HG03354 (cell line): ENCODE results near the gene OR52K1.
A peak's percentile ranks its signal among the peaks of the same experiment; 100 is the strongest.
"Not testable (repeated sequence)": the region's sequence is repeated elsewhere in the genome, so short reads cannot be mapped to it uniquely, and the experiment has no call there.

ENCODE experiments used
- ATAC-seq: cut with Tn5 transposase; IDR thresholded peaks from one replicate; pipeline ENCODE4 v1.9.1; 2021; ENCODE audit warnings: mild to moderate bottlenecking; ENCODE audit not compliant: unreplicated experiment, poor library complexity, severe bottlenecking

The OR52K1 gene

DNA sequence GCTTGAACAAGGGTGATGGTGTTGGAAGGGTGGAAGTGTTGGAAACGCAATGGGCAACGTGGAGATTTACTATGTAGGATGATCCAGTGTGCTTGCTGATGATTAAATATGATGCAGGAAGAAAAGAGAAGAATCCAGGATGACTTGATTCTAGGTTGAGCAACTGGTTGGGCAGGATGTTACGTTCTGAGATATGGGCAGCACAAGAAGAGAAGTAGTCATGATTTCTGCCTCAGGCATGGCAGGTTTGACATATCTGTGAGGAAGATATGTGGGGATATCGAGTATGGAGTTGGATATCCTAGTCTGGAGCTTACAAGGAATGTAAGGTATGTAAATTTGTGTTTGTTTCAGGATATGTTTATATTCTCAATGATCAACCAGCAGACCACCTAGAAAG, 1.9 kb downstream of the OR52K1 start:
- no peak for ATAC-seq

DNA sequence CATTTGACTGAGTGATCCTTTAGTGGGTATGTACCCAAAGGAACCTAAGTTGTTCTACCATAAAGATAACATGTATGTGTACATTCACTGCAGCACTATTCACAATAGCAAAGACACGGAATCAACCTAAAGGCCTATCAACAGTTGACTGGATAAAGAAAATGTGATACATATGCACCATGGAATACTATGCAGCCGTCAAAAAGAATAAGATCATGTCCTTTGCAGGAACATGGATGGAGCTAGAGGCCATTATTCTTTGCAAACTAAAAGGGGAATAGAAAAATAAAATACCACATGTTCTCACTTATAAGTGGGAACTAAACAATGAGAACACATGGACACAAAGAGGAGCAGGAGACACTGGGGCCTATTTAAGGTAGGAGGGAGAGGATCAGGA, 9.0 kb downstream of the OR52K1 start:
- ATAC-seq: not testable (repeated sequence)

- no peak for ATAC-seq
These were observed 9.6 kb downstream of the OR52K1 start for GRCh38 chr11:4491878-4492606.

- ATAC-seq: no peak
These were observed 11.0 kb downstream of the OR52K1 start for GRCh38 chr11:4493480-4493818.

- ATAC-seq: no peak
These were observed 13.0 kb downstream of the OR52K1 start for GRCh38 chr11:4495487-4495886.

GRCh38 chr11:4495986-4496385, 13.5 kb downstream of the OR52K1 start:
- ATAC-seq: no peak

DNA sequence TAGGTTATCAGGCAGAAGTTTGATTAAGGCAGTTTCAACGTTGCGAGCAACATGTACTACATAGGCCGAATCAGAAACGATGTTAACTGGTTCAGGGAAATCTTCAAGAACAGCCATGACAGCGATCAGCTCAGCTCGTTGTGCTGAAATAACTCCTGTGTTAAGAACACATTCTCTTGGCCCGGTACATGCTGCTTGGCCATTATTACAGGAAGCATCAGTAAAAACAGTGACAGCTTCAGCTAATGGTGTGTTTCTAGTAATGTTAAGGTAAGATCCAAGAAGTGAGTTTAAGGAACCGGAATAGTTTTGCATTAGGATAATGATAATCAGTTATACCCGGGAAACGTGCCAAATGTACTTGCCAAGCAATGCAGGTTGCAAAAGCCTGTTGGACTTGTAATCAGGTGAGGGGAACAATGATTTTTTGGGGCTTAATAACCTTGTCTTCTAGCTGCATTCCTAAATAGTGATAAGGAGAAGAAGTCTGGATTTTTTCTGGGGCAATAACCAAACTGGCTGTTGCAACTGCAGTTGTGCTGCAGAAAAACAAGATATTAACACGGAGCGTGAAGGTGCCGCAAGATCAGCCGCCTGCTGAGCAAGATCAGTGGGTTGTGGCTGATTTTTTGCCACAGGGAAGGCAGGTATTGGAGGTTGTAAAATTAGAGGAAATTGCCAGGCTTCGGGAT, 14.3 kb downstream of the OR52K1 start:
- no peak for ATAC-seq

- ATAC-seq: no peak
These were observed 26.4 kb downstream of the OR52K1 start for GRCh38 chr11:4508886-4509285.

GRCh38 chr11:4511282-4512245, 29.1 kb downstream of the OR52K1 start:
- ATAC-seq: no peak

GRCh38 chr11:4514196-4514595, 31.8 kb downstream of the OR52K1 start:
- ATAC-seq: no peak

DNA sequence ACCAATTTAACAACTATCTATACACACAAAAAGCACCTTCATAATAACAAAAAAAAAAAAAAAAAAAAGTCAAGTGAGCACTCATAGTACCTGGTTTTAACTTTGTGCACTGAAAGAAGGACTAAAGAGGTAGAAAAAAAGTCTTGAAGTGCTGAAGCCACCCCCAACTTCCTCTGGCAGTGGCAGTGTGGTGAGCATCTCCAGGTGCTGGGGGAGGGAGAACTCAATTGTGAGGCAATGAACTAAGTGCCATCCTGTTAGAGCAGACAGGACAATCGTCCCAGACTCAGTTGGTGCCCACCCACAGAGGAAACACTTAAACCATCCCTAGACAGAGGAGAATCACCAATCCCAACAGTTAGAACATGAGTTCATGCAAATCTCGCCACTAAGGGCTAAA, 39.9 kb downstream of the OR52K1 start:
- no peak for ATAC-seq

DNA sequence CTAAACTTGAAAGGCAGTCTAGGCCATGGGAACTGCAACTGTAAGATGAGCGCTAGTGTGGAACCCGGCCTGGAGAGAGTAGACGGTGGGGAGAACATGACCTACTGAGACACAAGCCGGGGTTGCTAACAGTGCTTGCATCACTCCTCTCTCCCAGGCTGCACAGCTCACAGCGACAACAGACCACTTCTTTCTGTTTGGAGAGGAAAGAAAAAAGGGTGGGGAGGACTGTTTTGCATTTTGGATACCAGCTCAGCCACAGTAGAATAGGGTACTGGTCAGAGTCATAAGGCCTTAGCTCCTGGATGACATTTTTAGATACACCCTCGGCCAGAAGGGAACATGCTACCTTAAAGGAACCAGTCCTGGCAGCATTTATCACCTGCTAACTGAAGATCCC, 40.3 kb downstream of the OR52K1 start:
- no peak for ATAC-seq

DNA sequence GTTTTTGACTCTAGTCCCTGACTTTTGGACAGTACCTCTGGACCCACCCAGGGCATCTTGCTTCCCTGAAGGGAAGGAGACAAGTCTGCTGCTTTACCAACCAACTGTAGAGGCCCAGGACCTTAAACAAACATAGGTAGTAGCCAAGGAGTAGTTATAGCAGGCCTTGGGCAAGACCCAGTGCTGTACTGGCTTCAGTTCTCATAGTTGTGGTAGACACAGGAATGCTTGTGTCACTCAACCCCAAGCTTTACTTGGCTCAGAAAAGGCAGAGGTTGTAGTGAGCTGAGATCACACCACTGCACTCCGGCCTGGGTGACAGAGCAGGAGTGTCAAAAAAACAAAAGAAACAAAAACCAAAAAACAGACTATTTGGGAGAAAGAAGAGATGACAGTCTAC, 41.2 kb downstream of the OR52K1 start:
- no peak for ATAC-seq

DNA sequence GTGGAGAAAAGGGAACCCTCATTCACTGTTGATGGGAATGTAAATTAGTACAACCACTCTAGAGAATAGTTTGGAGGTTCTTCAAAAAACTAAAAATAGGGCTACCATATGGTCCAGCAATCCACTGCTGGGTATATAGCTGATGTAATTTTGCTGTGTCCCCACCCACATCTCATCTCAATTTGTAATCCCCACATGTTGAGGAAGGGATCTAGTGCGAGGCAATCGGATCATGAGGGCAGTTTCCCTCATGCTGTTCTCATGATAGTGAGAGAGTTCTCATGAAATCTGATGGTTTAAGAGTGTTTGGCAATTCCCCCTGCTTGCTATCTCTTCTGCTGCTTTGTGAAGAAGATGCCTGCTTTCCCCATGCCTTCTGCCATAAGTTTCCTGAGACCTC, 45.5 kb downstream of the OR52K1 start:
- ATAC-seq: no peak

DNA sequence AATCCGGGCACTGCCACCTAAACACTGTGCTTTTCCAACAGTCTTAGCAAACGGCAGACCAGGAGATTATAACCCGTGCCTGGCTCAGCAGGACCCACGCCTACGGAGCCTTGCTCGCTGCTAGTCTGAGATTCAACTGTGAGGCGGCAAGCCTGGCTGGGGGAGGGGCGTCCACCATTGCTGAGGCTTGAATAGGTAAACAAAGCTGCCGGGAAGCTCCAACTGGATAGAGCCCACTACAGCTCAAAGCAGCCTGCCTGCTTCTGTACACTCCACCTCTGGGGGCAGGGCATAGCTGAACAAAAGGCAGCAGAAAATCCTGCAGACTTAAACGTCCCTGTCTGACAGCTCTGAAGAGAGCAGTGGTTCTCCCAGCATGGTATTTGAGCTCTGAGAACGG, 49.2 kb downstream of the OR52K1 start:
- ATAC-seq: not testable (repeated sequence)

DNA sequence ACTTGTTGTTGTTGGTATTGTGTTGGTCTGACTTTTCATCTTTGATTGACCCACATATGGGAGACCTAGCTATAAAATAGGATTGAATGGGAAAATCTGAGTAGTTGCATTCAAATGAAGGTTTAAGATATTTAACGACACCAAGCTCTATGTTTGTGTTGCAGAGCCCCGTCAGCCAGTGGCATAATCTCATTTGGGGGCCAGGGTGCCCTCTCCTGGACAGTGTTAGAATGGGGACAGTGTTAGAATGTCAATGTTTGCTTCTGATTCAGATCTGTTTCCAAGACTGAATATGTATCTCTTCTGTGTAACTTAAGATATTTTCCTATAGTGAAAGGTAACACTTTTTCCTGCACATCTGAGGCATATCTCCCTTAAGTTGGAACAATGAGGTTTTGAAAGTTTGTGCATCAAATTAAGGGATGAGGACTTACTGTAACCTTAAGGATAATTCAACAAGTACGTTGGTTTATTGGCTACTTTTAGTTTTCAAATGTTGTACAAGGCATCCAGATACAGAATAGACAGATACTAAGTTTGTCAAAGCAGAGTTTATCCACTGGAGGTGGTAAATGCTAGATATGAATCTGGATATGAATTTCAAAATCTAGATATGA, 57.3 kb downstream of the OR52K1 start:
- ATAC-seq: peak; percentile 85

DNA sequence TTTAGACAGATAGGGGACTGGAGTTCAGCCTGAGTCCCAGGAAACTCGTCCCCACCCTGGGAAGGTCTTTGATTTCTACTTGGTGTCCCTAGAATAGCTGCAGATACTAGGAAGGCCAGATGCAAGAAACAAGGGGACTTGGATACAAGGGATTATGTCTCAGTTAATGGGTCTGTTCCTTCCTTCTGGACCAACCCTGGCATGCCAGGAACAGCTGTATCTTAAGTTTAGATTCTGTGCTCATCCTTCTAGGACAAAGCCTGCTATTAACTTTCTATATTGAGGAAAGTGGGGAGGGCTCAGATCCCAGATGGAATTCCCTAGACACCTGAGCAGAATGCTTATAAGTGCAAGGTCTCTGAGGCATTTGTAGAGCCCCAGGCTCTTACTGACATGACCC, 58.6 kb downstream of the OR52K1 start:
- ATAC-seq: no peak
